Measurements from ENCODE around the gene ZNF511. TPM values are rescaled to one million over a fixed set of nuclear protein-coding genes. Genes with fewer than 3 reads are reported as not detected.

ZNF511 gene
- total RNA-seq, 1 donor from 2014 or later: 35.9 TPM

DNA sequence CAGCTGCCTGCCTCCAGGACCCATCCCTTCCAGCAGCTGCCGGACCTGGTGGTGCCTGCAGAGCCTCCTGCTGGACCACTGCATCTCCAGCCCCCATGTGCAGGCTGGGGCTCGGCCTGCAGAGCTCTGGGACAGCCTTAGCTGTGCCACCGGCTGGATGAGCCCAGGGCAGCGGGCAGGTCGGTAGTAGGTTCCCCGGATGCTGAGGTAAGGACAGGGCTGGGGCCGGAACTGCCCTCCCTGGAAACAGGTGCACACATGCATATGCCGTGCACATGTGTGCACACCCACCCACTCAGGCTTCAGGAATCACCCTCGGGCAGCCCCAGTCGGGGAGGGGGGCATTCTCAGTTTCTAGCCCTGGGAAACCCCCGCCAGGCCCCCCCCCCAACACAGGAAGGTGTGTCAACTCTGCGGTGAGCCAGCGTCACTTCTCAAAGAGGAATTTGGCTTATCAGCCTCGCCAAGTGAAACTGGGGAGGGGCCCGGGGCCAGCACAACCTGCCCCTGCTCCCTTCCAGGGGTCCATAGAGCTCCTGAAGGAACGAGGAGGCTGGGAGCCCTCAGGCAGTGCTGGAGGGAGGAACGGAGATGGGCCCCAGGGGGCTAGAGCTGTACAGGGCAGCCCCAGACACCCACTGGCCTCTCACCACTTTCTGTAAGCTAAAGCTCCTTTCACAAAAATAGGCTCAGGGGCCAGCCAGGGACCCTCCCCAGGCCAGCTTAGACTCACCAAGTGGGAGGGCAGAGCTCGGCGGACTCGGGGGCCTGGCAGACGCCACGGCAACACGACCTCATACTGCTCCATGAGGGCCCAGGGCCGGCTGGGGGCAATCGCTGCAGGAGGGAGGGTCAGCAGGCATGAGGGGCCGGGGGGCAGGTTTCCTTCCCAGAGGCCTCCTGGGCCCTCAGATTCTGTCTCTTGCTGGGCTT, 33.7 kb upstream of the ZNF511 start:
- DNase-seq (ENCODE audit: low spot score): no peak

- DNase-seq (ENCODE audit: low spot score): no peak
These were observed 33.0 kb upstream of the ZNF511 start for GRCh38 chr10:133275684-133276092.

- no peak for DNase-seq (ENCODE audit: low spot score)
These were observed 32.6 kb upstream of the ZNF511 start for GRCh38 chr10:133276100-133276434.

DNA sequence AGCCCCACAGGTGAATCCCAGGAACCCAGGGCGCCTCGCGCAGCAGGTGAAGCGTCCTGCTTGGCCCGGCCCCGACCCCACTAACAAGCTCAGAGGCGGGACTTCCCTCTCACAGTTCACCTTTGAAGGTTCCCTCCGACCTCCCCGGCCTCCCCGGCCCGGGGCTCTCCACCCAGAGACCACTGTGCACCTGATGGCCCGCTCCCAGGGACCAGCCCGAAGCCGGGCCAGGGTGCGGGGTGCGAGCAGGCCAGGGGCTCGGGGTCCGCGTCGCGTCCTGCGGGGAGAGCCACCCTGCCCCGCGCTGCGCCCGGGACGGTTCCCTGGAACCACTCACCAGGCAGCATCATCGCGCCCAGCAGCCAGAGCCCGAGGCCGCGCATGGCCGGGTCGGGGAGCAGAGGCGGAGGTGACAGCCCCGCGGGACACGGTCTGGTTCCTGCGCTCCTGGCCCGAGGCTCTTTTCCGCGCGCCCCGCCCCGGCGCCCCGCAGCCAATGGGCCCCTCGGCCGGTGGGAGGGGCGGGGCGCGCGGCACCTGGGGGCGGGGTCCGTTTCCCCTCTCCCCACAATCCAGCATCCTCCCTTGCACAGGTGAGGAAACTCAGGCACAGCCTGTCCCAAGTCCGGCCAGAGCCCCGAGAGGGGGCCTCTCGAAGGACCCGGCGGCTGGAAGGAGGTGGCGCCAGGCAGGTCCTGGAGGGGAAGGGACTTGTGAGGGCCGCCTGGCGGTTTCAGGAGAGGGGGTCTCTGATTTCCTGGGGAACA, 32.1 kb upstream of the ZNF511 start, which contains the start of gene ADAM8:
Gene ADAM8 (minus strand): TSS at position 434 of the 767 bp plus-strand sequence. CDS start 51 bp downstream, at position 383.
- DNase-seq (ENCODE audit: low spot score): no peak

GRCh38 chr10:133277277-133277992, 31.3 kb upstream of the ZNF511 start:
- DNase-seq (ENCODE audit: low spot score): no peak

- no peak for DNase-seq (ENCODE audit: low spot score)
These were observed 30.6 kb upstream of the ZNF511 start for GRCh38 chr10:133277993-133278576.

DNA sequence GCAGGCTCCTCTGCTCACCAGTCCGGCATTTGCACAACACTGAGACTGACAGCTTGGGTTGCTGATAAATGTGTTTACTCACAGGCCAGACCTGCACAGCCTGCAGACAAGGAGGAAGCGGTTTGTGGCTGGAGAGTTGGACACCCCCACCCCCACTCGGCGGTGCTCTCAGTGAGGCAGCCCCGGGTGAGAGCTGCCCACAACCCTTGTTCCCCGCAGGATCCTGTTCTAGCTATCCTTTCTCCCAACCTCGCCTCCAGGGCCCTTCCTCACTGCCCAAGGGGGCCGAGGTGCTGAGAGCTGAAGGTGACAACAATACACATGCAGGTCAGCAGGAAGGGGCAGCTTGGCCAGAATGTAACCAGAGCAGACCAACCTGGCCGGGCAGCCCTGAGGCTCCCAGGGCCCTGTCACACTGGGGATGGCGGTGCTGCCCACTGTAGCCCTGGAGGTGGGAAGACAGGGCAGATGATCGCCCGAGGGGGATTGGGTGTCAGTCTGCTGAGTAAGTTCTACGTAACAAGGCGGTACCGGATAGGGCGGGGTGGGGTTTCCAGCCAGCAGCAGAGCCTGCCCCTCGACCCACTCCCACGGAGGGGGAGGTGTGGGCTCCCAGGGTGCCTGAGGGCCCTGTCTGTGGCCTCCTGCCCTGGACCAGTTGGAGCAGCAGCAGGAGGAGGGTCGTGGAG, 30.0 kb upstream of the ZNF511 start:
- peak; percentile 76 for DNase-seq (ENCODE audit: low spot score)

DNA sequence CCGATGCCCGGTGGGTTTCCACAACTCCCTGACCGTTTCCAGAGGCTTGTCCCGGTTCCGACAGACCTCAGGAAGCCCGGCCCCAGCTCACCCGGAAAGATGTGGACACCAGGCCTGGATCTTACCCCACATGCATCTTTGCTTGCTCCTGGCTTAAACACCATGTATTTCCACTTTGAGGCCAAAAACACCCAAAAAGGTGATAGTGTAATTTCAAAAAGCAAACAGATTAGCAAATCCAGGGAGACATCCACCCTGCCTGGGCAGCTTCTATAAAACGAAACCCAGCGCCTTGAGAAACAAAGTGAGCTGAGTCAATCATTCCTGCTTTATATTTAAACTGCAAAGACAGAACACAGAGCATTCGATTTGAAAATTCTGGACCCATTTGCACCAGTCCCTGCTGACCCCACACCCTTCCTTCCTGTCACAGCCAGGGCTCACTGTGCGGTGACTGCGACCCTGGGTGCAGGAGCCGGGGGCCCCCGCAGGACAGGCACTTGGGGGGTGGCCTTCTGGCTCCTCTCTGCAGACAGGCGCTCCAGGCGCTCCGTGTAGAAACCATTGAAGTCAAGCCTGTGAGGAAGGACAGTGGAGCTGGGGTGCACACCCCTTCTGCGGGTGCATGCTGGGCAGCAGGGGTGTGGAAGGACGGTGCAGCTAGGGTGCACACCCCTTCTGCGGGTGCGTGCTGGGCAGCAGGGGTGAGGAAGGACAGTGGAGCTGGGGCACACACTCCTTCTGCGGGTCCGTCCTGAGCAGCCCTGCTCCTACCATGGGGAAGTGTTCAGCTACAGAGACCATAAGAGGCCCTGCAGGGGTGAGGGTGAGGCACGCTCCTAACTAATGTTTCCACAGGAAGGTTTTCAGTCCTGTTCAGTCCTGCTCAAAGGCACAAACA, 29.1 kb upstream of the ZNF511 start:
- no peak for DNase-seq (ENCODE audit: low spot score)

DNA sequence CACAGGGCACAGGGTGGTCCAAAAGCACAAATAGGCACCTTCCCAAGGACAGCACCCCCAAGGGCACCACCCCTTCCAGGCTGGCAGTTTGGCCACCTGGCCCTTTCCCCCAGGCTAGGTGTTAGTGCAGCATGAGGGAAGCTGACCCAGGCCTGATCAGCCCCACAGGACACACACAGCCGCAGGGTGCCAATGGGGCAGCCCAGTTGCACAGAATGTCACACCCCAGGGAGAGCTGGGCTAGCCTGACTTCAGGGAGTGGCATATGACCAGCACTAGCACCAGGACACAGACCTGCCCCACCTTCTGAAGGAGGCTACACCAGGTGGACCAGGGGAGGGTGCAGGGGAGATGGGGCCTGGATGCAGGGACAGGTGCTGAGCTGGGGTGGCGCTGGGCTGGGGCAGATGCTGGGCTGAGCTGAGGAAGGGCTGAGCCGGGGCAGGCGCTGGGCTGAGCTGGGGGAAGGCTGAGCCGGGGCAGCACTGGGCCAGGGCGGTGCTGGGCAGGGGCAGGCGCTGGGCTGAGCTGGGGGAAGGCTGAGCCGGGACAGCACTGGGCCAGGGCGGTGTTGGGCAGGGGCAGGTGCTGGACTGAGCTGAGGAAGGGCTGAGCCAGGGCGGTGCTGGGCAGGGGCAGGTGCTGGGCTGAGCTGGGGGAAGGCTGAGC, 28.2 kb upstream of the ZNF511 start:
- DNase-seq (ENCODE audit: low spot score): no peak

DNA sequence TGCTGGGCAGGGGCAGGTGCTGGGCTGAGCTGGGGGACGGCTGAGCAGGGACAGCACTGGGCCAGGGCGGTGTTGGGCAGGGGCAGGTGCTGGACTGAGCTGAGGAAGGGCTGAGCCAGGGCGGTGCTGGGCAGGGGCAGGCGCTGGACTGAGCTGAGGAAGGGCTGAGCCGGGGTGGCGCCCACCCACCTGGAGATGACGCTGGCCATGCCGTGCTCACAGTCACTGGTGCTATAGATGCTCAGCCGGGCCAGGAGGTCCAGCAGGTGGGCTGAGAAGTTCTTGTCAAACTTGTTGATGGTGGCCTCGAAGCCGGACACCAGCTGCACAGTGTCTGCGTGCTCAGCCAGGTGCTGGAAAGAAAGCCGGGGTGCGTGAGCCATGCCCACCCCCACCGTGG, 27.6 kb upstream of the ZNF511 start:
- DNase-seq (ENCODE audit: low spot score): no peak

- DNase-seq (ENCODE audit: low spot score): no peak
These were observed 26.9 kb upstream of the ZNF511 start for GRCh38 chr10:133281628-133282372.

DNA sequence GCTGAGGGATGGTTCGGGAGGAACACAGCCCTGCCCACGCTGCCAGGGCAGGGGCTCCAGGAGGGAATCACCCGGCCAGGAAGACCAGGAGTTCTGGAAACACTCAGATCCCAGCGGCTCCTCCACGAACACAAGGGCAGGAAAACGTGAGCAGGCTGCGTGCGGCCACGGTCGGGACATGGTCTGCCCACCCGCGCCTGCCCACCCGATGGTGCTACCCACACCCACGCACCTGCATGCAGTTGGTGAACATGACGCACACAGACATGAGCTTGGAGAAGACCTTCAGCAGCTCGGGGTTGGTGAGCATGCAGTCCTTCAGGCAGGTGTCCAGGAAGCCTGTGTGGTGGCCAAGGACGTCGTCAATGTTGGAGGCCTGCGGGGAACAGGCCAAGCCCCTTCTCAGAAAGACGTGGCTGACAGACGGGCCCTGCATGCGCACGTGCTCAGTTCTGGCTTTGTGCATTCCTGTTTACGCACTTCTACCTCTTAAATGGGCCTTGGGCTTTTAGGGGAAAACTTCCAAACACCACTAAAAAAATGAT, 25.8 kb upstream of the ZNF511 start:
- no peak for DNase-seq (ENCODE audit: low spot score)

GRCh38 chr10:133283931-133284330, 24.8 kb upstream of the ZNF511 start:
- no peak for DNase-seq (ENCODE audit: low spot score)

DNA sequence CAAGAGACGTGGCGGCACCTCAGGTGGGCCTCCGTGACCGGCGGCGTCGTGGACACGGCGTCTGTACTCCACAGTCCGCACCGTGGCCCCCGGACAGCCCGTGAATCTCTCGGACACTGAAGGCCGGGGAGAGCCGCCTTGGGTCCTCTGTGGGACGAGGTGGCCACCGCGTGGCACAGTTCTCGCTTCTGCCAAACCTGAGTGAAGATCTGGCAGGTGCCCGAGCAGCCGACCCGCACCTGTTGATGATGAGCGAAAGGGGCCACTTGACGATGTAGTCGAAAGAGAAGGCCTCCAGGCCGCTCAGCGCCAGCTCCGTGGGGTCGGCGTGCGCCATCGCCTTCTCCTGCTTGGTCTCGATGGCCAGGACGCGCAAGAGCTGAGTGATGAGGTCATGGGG, 23.5 kb upstream of the ZNF511 start:
- DNase-seq (ENCODE audit: low spot score): no peak

- no peak for DNase-seq (ENCODE audit: low spot score)
These were observed 22.3 kb upstream of the ZNF511 start for GRCh38 chr10:133286366-133286765.

DNA sequence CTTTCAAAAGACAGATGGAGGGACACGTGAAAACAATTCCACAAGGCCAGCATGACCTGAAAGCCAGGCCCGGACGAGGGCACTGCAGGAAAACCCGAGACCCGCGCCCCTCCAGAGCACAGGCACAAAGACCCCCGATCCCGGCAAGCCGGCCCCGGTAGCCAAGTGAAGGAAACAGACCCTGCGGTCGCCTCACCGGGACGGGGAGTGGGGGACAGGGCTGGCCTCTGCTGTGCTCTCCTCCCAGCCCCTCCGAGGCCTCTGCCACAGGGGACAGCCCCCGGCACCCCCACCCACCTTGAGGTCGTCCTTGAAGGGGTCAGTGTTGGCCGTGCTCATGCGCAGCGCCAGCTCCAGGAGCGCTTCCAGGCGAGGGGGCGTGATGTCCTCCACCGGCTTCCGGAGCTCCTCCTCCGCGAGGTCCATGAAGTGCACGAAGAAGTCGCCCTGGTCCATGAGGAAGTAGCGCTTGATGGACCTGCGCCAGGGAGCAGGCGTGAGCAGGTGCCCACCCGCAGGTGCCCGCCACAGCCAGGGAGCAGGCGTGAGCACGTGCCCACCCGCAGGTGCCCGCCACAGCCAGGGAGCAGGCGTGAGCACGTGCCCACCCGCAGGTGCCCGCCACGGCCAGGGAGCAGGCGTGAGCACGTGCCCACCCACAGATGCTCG, 20.7 kb upstream of the ZNF511 start:
- no peak for DNase-seq (ENCODE audit: low spot score)

GRCh38 chr10:133289761-133290160, 19.0 kb upstream of the ZNF511 start:
- DNase-seq (ENCODE audit: low spot score): no peak

Measured in mucosa of gallbladder (tissue), 1 donor.